ENCODE data around the gene GNB1L. TPM values are rescaled to one million over a fixed set of nuclear protein-coding genes. Genes with fewer than 3 reads are reported as not detected.

Gene GNB1L
- total RNA-seq, 2 donors from 2014 or later = 2.5 to 4.5 TPM

- ATAC-seq (no peak), DNase-seq (peak; percentile 12)
- intact Hi-C loops (cut with DNase I) = no loop called here
Measured at GRCh38 chr22:19879246-19879570, 24.5 kb upstream of the GNB1L start.

DNA sequence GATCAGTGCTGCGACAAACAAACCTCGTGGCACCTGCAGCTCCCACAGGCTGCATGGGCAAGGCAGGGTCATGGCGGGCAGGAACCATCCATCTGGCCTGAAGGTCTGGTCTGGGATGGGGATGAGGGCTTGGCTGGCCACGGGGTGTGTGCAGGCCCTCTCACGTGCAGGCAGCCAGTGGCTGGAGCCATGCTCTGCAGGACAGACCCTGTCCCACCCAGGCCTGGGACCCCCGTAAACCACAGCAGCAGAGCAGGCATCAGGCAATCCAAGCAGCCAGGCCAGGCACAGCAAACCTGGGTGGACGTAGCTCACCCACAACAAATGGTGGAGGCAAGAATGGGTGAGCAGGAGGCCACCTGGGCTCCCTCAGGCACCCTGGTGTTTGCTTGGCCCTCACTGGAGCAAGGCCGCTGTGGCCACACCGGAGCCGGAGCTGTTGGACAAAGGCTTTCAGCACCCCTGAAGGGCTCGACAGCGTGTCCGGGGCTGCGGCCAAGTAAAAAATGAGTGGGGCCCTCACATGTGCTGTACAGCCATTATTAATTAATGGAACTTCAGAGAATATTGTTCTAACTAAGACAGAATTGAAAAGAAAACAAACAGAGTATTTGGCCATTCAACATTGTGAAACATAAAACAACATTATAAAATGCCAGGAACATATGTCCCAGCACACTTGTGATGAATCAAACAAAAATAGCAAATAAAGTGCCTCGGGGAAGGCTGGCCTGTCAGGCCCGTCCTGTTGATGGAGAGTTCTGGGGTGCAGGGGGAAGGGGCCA is 24.0 kb upstream of the GNB1L start:
- ATAC-seq (no peak), DNase-seq (peak; percentile 10)
- intact Hi-C loops (cut with DNase I) = no loop called here

DNA sequence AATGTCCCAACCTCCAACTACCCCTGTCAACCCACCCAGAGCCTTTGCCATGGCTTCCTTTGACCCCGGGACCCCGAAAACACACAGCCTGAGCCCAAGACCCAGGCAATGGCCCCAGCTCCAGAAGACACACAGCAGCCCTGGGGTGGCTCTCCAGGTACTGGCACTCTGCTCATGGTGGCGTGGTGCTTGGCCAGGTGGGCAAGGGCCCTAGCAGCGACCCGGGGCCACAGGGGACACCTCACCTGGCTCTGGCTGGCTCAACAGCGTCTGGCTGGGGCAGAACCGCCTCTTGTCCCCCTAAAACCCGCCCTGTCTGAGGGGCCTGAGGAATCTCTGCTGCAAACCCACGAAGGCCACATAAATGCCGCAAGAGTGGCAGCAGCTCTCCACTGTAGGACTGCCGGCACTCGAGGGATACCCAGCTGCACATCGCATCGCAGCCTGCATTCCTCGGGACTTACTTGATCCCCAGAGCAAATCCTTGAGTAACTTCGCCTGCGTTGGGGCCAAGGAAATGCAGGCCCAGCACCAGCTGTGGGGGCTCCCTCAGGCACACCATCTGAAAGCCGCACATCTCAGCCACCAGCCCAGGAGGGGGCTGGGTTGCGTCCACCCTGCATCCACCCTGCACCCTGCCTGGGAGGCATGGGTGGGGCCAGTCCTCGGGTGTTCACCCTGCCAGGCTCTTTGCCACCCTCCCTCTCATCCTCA is 23.1 kb upstream of the GNB1L start:
- no peak for ATAC-seq
- intact Hi-C loops (cut with DNase I) = no loop called here
- peak; percentile 8 for DNase-seq

- ATAC-seq (no peak), DNase-seq (peak; percentile 19)
- intact Hi-C loops (cut with DNase I) = no loop called here
Measured at GRCh38 chr22:19876941-19877625, 22.4 kb upstream of the GNB1L start.

GRCh38 chr22:19876314-19876940 is 21.8 kb upstream of the GNB1L start:
- peak in 1 of 2 donors; percentile 29 for ATAC-seq
- intact Hi-C loops (cut with DNase I) = no loop called here
- peak; percentile 47 for DNase-seq

DNA sequence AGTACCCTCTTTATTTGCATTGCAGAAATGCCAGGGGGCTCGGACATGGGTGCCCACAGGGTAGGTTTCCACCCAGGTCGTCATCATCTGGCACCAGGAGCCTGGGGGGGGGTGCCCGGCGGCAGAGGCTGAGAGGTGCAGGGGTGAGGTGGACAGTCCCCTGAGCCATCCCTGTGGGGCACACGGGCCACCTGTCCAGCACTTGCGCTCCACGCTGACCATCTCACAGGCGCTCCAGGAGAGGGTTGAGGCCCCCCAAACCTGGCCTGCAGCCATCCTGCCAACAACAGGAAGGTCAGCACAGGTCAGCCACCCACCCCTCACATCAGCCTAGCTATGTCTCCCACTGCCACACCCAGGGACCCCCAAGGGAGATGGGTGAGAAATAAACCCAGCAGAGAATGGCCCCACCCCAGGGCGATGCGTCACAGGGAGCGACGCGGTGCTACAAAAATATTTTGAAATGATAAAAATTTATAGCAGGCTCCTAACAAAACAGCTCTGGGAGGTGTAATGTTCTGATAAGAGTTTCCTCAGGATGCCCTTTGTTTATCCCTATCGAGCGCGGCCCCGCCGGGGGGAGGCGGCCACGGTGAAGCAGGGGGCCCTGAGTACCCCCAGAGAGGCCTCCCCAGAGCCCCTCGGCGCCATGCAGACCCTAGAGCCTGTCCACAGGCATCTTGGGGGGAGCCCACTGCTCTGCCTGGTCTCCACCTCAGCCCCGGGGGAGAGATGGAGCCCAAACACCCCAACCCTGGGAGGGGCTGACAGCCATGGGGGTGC is 21.0 kb upstream of the GNB1L start:
- ATAC-seq = peak in 1 of 2 donors; percentile 36

DNA sequence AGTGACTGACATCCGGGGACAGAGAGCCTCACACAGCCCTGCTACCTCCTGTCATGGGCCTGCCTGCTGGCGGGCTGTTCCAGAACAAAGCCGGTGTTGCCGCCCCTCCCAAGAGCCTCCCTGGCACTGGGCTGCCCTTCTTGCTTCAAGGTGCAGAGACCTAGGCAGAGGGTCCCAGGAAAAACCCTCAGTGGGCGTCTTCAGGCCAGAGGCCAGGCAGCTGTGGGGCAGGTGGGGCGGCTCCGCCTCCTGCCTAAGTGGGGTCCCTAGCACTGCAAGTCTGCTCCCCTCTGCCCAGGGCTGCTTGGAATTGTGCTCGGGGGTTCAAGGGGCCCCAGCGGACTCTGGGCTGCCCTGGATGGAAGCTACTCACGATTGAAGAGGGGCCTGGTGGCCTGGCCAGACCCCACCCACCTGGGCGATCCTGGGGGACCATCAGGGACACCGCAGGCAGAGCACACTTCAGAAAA is 20.4 kb upstream of the GNB1L start:
- ATAC-seq = no peak
- peak; percentile 19 for DNase-seq
- intact Hi-C loops (cut with DNase I) = no loop called here

More for the DNA sequence above, 21.0 kb upstream of the GNB1L start:
- peak; percentile 56 for DNase-seq
- intact Hi-C loops (cut with DNase I) = no loop called here

DNA sequence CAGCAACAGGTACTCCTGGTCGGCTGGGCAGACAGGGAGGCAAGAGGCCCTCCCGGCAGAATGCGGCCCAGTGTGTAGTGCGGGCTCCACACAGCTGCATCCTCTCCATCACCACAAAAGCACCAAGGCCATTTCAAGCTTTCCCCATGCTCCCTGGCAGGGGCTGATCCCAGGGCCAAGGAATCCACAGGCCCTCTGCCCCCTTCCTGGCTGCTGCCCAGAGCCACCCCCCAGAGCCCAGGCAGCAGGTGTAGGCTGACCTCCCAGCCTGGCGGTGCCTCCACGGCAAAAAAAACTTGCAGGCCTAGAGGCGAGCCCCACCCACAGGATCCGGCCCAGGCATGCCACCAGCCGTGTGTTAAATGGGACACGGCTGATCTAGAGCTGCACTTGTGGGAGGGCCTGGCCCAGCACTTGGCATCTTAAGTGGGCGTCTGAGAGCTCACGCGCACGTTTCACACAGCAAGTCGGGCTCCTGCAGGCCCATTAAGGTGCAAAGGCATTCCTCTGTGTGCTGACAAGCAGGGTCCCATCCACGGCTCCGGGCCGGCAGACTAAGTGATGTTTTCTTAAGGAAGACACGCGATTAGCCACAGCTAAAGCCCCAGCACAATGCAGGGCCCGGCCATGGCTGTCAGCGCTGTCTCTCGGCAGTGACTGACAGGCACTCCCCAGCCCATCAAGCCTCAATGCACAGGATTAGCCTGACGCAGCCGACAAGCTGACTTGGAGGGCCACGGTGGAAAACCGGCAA is 19.8 kb upstream of the GNB1L start:
- intact Hi-C loops (cut with DNase I) = no loop called here
- peak; percentile 56 for DNase-seq
- ATAC-seq = peak; percentile 26 to 48

DNA sequence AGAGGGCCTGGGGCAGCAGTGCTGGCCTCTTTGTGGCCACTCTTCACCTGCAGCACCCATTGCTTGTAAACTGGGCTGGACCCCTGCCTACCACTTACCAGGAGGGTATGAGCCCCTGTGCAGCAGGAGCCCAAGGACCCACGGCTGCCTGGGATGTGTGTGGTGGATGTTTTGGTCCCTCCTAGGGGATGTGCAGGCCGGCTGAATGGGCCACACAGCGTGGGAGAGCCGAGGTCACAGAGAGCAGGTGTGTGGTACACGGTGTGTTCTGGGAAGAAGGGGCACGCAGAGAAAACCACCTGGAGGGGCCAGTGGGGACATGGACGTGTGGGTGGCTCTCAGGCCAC is 19.3 kb upstream of the GNB1L start:
- intact Hi-C loops (cut with DNase I) = no loop called here
- DNase-seq = no peak

GRCh38 chr22:19873138-19873959 is 18.7 kb upstream of the GNB1L start:
- intact Hi-C loops (cut with DNase I) = no loop called here
- DNase-seq (no peak), ATAC-seq (no peak)

More for the DNA sequence above, 19.3 kb upstream of the GNB1L start:
- ATAC-seq = no peak

DNA sequence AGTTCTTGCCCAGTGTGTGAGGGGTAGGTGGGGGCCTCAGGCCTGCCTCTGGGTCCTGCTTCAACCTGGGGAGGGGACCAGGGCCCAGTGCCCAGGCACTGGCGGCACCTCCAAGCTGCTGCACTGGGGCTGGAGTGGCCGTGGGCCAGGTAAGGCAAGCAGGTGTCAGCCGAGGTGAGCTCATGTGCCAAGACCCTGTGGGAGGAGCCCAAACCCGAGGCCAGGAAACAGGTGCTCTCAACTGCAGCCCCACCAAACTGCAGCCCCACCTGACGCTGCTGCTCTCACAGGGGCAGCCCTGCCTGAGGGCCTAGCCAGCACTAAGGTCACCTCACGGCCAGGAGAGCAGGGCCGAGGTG is 18.1 kb upstream of the GNB1L start:
- intact Hi-C loops (cut with DNase I) = no loop called here
- no peak for DNase-seq
- ATAC-seq = no peak

DNA sequence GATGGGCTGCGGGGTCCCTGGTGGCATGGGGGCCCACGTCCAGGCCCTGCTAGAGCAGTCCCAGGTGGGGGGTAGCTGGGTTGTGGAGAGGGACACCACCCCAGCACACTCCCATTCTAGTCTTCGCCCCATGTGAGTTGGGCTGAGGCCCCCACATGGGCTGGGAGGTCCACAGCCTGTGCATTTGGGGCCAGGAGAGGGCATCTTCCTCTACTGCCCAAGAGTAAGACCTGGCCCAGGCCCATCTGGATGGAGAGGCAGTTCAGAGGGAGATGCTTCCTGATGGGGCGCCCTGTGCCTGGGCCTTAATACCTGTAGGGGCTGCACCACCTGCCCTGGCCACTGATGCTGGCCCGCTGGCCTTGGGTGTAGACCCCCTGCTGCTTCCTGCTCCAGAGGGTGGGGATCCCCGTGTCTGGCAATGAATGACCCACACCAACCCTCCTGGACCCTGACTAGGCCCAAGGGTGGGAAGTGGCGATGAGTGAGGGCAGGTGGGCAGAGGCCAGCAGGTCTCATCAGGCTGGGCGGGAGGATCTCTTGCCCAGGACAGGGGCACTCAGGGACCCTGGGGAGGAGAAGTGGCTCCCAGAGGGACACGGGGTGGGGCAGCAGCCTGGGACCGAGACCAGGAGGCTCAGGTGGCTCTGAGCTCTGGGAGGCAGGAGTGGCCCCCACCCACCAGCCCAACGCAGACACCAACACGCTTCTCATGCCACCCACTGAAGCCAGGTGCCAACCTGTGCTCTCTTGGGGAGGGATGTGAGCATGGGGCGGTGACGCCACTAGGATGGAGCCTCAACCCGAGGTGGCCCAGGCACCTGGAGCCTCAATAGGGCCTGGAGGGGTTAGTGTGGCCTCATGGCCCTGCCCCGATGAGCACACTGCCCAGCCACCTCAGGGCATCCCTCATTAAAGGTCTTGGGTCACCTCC is 17.4 kb upstream of the GNB1L start:
- no peak for DNase-seq
- intact Hi-C loops (cut with DNase I) = no loop called here
- ATAC-seq = no peak

DNA sequence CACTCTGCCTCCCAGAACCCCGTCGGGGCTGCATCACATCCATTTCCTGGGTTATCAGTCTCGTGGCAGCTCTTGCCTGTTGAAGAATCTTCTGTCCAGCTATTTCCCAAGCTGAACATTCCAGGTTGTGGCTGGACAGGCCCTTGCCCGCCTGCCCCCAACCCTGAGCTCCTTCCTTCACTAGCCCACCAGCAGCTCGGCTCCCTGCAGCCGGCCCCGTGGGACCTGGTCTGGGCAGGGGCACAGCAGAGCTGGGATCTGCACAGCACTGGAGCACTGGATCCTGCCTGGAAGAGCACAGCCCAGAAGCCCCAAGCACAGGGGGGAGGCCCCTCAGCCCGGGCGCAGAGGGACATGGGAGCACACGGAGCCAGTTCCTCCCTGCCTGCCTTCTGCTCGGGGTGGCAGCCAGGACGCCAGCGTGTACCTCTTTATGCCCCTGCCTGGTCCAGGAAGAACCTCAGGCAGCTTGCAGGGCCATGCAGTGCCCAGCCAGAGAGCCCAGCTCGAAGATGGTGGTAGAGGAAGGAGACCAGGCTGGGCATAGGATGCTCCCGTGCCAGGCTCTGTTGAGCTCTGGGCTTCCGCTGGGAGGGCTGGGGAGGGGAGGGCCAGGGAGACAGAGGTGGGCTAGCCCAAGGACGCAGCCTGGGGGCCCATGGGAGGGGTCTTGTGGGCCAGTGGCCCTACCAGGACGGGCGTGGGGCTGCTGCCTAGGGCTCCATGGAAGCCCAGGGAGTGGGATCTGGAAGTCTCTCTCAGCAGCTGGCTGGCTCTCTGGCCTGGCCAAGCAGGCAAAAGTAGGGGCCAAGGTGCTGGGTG is 16.6 kb upstream of the GNB1L start:
- intact Hi-C loops (cut with DNase I) = no loop called here
- DNase-seq (peak; percentile 21), ATAC-seq (no peak)

DNA sequence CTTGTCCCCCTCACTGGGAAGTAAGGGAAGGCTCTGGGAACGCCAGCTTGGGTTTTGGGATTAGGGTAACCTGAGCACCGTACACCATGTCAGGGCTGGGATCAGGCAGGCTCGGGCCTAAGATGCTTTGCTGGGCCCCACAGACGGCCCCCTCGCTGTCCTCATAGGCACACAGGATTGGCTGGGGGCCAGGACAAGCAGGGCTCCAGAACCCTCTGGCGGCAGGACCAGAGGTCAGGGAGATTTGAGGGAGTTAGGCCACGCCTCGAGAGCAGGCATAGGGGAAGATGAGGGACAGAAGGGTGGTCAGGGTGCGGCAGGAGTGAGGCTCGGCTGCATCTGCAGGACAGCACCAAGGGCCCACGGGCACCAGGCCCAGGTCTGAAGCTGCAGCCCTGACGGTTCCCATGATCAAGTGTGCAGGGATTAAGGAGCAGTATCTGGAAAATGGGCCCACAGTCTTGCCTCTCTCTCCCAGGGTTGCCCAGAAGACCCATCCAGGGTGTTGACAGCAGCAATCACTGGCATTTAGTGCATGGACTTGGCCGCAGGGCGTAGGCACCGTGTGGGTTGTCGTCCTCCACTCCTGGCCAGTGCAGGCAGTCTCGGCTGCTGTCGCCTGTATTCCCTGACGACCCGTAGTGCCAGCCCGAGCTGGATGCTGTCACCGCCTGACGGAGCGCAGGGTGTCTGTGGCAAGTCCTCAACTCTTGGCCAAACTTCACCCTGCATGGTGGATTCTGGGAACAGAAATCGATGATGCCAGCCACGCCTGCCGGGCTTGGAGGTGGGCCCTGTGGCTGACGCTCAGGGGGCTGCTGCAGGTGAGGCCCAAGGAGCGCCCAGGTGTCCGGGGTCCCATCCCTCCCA is 15.7 kb upstream of the GNB1L start:
- intact Hi-C loops (cut with DNase I) = no loop called here
- ATAC-seq = peak in 1 of 2 donors; percentile 29
- DNase-seq = peak; percentile 24
